ENCODE results near the gene MIER2.
A peak's percentile ranks its signal among the peaks of the same experiment; 100 is the strongest.
"Not testable (repeated sequence)": the region's sequence is repeated elsewhere in the genome, so short reads cannot be mapped to it uniquely, and the experiment has no call there.

Gene MIER2

DNA sequence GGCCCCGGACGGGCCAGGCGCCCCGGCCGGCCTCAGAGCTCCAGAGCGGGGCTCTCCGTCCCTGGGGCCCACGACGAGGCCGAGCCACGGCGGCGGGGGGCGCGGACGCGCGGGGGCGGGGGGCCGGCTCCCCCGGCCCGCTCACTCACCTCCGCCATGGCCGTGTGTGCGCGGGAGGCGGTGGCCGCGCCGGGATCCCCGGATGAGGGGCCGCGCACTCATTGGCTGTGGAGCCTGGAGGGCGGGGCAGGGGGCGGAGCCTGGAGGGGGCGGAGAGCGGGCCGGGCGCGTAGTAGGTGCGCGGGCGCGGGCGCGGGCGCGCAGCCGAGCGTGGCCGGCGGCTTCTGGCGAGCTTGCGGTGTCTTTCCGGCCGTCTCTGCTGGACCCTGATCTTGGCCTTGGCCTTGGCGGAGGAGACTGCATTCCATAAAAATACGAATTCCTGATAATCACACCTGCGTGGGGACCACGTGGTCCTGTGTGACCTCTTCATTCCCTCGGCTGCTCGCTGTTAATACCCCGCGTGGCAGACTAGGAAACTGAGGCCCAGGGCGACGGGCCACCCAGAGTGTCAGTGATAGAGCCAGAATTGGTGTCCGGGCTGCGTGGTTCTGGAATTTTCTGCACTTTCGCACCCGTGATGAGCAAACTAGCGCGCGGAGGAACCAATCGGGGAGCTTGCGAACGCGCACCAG lies at the start of gene MIER2:
Gene MIER2 (minus strand): TSS at position 172 of the 695 bp plus-strand sequence. CDS start 14 bp downstream, at position 158.
- DNase-seq (ENCODE audit: low read depth in 2 of 2): peak; percentile 79 to 81

GRCh38 chr19:393560-393959 lies 49.0 kb upstream of the MIER2 start:
- not testable (repeated sequence) for DNase-seq (ENCODE audit: low read depth in 2 of 2)

DNA sequence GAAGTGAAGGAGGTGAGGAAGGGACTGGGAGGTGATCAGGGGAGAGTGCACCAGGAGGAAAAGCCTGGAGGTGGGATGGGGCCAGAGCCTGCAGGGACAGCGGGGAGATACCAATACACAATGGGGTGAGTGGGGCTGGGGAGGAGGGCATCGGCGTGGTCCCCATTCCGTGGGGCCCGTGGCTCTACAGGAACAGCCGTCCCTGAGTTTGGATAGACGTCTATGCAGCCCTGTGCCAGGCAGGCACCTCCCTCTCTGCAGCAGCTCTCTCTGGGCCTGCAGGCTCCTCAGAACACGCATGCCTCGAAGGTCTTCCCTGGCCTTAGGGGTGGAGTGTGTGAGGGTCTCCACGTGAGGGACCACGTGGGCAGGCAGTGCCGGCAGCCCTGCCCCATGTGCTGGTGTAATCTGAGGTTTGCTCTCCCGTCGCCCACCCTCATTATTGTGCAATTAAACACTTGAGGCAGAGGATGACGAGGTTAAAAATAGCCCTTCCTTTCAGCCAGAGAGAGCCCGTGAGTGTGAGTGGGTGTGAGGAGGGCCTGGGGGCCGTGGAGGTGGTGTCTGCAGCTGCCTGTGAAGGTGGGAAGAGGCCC lies 47.9 kb upstream of the MIER2 start:
- DNase-seq (ENCODE audit: low read depth in 2 of 2): no peak

- DNase-seq (ENCODE audit: low read depth in 2 of 2): no peak
These were observed 47.3 kb upstream of the MIER2 start for GRCh38 chr19:391726-392374.

DNA sequence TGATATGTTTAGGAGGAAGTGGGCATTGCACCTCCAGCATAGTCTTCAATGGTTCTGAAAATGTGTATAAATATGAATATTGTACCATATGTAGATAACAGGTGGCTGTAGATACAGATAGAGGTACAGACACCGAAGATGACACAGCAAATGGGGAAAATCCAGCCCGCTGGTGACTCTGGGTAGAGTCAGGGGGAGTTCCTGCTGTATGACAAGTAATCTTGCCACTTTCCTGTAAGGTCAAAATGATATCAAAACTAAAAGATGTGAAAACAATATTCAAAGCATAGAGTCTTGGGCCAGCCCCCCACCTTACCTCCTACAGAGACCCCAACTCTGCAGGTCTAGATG lies 46.6 kb upstream of the MIER2 start:
- DNase-seq (ENCODE audit: low read depth in 2 of 2): no peak

GRCh38 chr19:390386-391206 lies 46.0 kb upstream of the MIER2 start:
- DNase-seq (ENCODE audit: low read depth in 2 of 2): no peak

- no peak for DNase-seq (ENCODE audit: low read depth in 2 of 2)
These were observed 45.3 kb upstream of the MIER2 start for GRCh38 chr19:389935-390289.

- DNase-seq (ENCODE audit: low read depth in 2 of 2): no peak
These were observed 44.8 kb upstream of the MIER2 start for GRCh38 chr19:389255-389934.

- DNase-seq (ENCODE audit: low read depth in 2 of 2): no peak
These were observed 44.1 kb upstream of the MIER2 start for GRCh38 chr19:388691-389090.

DNA sequence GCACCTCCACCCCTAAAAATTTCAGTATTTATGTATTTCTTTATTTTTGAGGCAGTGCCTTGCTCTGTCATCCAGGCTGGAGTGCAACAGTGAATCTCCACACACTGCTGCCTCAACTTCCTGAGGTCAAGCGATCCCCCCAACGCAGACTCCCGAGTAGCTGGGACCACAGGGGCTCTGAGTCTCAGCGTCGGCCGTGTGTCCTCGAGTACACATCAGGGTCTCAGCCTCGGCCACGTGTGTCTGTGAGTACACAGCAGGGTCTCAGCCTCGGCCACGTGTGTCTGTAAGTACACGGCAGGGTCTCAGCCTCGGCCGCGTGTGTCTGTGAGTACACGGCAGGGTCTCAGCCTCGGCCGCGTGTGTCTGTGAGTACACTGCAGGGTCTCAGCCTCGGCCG lies 43.2 kb upstream of the MIER2 start:
- DNase-seq (ENCODE audit: low read depth in 2 of 2): no peak

- DNase-seq (ENCODE audit: low read depth in 2 of 2): not testable (repeated sequence)
These were observed 42.2 kb upstream of the MIER2 start for GRCh38 chr19:386632-387301.

GRCh38 chr19:386189-386588 lies 41.6 kb upstream of the MIER2 start:
- DNase-seq (ENCODE audit: low read depth in 2 of 2): not testable (repeated sequence)

- DNase-seq (ENCODE audit: low read depth in 2 of 2): no peak
These were observed 40.2 kb upstream of the MIER2 start for GRCh38 chr19:384799-385169.

GRCh38 chr19:383922-384798 lies 39.6 kb upstream of the MIER2 start:
- DNase-seq (ENCODE audit: low read depth in 2 of 2): no peak

DNA sequence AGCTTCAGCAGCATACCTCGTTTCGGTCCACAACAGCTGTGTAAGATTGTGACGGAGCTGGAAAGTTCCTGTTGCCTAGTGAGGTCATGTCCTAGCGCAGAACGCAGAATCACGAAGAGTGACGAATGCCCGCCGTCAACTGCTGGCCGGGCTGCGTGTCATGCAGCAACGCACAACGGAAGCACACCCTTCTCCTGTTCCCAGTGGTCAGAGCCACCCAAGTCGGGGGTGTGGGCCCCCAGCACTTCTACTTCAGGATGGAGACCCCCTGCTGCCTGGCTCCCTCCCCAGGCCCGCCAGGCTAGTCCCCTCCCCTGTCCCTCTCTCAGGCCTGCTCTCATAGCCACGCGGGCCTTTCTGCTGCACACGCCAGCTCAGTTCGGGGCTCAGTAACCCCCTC lies 38.4 kb upstream of the MIER2 start:
- no peak for DNase-seq (ENCODE audit: low read depth in 2 of 2)

DNA sequence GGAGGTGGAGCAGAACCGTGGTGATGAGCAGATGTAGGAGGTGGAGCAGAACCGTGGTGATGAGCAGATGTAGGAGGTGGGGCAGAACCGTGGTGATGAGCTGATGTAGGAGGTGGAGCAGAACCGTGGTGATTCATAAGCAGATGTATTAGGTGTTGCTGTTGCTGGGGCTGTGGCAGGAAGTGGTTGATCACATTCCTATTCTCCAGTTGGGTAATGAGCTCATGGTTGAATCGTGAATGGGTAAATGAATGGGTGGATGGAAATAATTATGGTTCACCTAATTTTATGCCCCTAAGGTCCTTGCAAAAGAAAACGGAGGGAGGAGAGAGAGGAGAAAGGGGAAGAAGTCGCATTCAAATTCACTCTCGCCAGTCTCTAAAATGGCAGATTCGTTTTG lies 38.0 kb upstream of the MIER2 start:
- DNase-seq (ENCODE audit: low read depth in 2 of 2): not testable (repeated sequence)

- peak in 1 of 2 donors; percentile 15 for DNase-seq (ENCODE audit: low read depth in 2 of 2)
These were observed 37.3 kb upstream of the MIER2 start for GRCh38 chr19:381901-382300.

DNA sequence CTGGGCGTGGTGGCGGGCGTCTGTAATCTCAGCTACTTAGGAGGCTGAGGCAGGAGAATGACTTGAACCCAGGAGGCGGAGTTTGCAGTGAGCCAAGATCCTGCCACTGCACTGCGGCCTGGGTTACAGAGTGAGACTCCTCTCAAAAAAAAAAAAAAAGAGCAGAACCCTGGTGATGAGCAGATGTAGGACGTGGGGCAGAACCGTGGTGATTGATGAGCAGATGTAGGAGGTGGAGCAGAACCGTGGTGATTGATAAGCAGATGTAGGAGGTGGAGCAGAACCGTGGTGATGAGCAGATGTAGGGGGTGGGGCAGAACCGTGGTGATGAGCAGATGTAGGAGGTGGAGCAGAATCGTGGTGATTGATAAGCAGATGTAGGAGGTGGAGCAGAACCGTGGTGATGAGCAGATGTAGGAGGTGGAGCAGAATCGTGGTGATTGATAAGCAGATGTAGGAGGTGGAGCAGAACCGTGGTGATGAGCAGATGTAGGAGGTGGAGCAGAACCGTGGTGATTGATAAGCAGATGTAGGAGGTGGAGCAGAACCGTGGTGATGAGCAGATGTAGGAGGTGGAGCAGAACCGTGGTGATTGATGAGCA lies 36.1 kb upstream of the MIER2 start:
- DNase-seq (ENCODE audit: low read depth in 2 of 2): not testable (repeated sequence)

DNA sequence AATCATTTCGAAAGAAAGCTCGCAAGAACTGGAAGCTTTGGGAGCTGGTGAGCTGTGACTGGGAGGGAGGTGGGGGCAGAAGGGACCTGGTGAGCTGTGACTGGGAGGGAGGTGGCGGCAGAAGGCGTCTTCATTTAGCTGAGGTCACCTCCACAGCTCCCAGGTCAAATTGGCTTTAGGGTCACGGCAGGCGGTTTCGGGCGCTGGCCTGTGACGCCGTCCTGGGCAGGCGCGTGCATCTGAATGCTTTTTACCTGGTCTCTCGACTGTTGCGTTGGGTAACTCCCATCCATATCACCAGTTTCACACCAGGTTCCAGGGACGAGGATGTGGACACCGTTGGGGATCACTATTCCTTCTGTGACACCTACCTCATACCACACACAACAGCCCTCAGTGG lies 35.2 kb upstream of the MIER2 start:
- no peak for DNase-seq (ENCODE audit: low read depth in 2 of 2)

DNA sequence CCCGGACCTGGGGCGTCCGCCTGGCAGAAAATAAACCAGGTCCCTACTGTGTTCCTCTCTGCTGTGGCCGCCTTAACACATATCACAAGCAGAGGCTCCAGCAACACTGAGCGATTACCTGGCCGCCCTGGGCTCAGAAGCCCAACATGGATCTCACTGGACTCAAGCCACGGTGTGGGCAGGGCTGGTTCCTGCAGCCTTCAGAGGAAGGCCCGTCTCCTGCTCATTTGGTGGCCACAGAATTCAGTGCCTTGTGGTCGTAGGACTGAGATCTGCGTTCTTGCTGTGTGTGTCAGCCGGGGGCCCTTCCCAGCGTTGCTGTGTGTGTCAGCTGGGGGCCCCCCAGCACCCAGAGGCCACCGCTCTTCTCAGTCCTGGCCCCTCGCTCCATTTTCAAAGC lies 34.1 kb upstream of the MIER2 start:
- no peak for DNase-seq (ENCODE audit: low read depth in 2 of 2)
